Suppressor macrophage (primary cell): Measurements from ENCODE around the gene HDAC6.
"Not testable (repeated sequence)": the region's sequence is repeated elsewhere in the genome, so short reads cannot be mapped to it uniquely, and the experiment has no call there.

Source experiments
- DNase-seq, 4 experiments: peaks; one replicate each; pipeline ENCODE4 v3.0.0-alpha.2; 2020 to 2022

HDAC6 gene

GRCh38 chrX:48826135-48826875 lies 24.4 kb downstream of the HDAC6 start, which contains the start of gene ERAS:
ERAS (plus strand) TSS chrX:48826513; CDS start chrX:48829124, 2,611 bp downstream.
- peak in 2 of 4 experiments; percentile 3 to 8 for DNase-seq

- no peak for DNase-seq
These were observed 25.2 kb downstream of the HDAC6 start for GRCh38 chrX:48826876-48827653.

GRCh38 chrX:48827654-48827968 lies 25.7 kb downstream of the HDAC6 start:
- DNase-seq = no peak

- DNase-seq = no peak
These were observed 27.3 kb downstream of the HDAC6 start for GRCh38 chrX:48829016-48829735.

GRCh38 chrX:48831136-48831908 lies 29.5 kb downstream of the HDAC6 start:
- no peak for DNase-seq

- no peak for DNase-seq
These were observed 30.0 kb downstream of the HDAC6 start for GRCh38 chrX:48831909-48832291.

- DNase-seq = peak; percentile 12 to 41 (median 38)
These were observed 31.8 kb downstream of the HDAC6 start for GRCh38 chrX:48833542-48834138.

GRCh38 chrX:48834383-48834709 lies 32.5 kb downstream of the HDAC6 start:
- no peak for DNase-seq

GRCh38 chrX:48835524-48836329 lies 33.9 kb downstream of the HDAC6 start, which contains the start of gene PCSK1N:
PCSK1N (minus strand) TSS chrX:48835610; CDS start chrX:48835532, 78 bp downstream.
- DNase-seq = no peak

DNA sequence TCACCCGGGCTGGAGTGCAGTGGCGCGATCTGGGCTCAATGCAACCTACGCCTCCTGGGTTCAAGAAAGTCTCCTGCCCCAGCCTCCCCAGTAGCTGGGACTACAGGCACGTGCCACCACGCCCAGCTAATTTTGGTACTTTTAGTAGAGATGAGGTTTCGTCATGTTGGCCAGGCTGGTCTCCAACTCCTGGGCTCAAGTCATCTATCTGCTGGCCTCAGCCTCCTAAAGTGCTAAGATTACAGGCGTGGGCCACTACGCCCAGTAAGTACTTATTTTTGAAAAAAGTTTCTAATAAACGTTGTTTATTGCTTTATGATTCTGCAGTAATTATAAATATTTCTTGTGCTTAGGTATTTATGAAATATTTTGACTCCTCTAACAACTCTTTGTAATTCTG lies 37.8 kb downstream of the HDAC6 start:
- no peak for DNase-seq

DNA sequence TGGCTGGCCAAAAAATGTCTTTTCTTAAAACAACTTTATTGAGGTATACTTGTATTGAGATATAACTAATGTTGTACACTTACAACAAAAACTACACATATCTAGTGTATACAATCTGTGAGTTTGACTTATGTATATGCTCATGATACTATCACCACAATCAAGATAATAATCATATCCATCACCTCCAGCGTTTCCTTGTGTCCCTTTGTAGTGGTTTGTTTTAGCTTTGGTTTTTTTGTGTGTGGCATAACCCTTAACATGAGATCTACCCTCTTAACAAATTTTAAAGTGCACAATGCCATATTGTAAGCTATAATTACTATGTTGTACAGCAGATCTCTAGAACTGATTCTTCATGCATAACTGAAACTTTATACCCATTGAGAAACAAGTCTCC lies 47.0 kb downstream of the HDAC6 start:
- DNase-seq = no peak

GRCh38 chrX:48852857-48853256 lies 51.0 kb downstream of the HDAC6 start:
- no peak for DNase-seq

- not testable (repeated sequence) for DNase-seq
These were observed 51.6 kb downstream of the HDAC6 start for GRCh38 chrX:48853494-48853893.

DNA sequence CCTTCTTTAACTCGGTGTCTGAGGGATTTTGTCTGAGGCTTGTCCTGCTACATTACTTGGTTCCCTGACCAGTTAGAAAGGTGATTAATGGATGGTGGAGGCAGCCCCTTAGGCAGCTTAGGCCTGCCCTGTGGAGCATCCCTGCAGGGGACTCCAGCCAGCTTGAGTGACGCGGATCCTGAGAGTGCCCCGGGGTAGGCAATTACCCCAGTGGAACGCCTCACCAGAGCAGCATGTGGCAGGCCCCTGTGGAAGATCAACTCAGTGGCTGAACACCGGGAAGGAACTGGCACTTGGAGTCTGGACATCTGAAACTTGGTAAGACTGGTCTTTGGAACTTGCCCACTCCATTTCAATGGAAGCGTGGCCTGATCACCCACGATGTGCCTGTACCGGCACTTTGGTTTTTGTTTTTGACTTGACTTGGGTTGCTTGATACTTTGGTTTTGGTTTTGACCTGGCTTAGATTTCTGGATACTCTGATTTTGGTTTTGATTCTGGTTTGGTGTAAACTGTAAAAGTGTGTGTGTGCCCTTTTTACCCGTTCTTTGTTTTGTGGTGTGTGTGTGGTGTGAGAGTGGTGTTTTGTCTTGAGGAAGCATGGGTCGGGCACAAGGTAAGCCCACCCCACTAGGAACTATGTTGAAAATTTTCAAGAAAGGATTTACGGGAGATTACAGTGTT lies 52.4 kb downstream of the HDAC6 start:
- DNase-seq = not testable (repeated sequence)

DNA sequence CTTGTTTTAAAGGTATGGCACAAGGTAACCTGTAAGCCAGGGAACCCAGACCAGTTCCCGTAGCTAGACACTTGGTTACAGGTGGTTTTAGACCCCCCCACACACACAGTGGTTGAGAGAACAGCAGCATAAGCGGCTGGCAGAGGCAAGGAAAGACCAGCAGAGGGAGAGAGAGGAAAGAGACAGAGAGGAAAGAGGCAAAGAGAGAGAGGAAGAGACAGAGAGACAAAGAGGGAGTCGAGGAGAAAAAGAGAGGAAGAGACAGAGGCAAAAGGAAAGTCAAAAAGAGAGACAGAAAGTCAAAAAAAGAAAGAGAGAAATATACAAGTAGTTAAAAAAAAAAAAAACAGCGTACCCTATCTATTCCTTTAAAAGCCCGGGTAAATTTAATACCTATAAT lies 53.0 kb downstream of the HDAC6 start:
- DNase-seq = peak in 2 of 4 experiments; percentile 1 to 5

DNA sequence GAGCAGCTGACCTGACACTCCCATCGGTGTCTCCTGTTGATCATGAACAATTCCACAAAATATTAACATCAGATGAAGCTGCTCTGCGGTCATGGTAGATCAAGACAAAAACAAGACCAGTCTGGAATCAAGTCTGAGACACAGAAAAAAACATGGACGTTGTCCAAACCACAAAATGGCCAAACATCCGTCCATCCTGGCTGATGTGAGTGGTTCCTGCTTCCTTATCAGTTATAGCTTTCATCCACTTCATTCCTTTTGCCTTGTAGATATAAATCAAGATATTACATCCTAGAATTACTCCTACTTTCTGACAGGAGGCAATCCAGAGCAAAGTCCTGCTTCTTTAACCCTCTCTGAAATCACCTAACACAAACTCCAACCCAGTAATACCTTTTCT lies 62.3 kb downstream of the HDAC6 start:
- no peak for DNase-seq

DNA sequence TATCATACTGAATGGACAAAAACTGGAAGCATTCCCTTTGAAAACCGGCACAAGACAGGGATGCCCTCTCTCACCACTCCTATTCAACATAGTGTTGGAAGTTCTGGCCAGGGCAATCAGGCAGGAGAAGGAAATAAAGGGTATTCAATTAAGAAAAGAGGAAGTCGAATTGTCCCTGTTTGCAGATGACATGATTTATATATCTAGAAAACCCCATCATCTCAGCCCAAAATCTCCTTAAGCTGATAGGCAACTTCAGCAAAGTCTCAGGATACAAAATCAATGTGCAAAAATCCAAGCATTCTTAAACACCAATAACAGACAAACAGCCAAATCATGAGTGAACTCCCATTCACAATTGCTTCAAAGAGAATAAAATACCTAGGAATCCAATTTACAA lies 70.2 kb downstream of the HDAC6 start:
- DNase-seq = not testable (repeated sequence)
